ENCODE results near the gene GLA. TPM values are rescaled to one million over a fixed set of nuclear protein-coding genes. Genes with fewer than 3 reads are reported as not detected.

The GLA gene
- total RNA-seq, 1 donor from 2014 or later = 26.4 TPM

GRCh38 chrX:101385795-101386541, 21.8 kb downstream of the GLA start, which contains the start of gene BTK:
Gene BTK (minus strand): TSS chrX:101386191. CDS start chrX:101375284, 10,907 bp downstream.
- H3K27me3 Mint-ChIP-seq (ENCODE audit: unreplicated experiment) = no peaks in the 10 kb centered on the region
- H3K9me3 Mint-ChIP-seq (ENCODE audit: unreplicated experiment) = no peaks in the 10 kb centered on the region
- no peak for DNase-seq (ENCODE audit: extremely low spot score, unreplicated experiment)
- H3K4me3 Mint-ChIP-seq (ENCODE audit: unreplicated experiment) = no peak within 1 kb of the TSS
- H3K4me1 Mint-ChIP-seq (ENCODE audit: unreplicated experiment) = no peaks in the 10 kb centered on the region
- no peak for TF ChIP-seq CTCF (IDR thresholded peaks at IDR 0.05)
- H3K36me3 Mint-ChIP-seq (ENCODE audit: unreplicated experiment) = no peaks in the 10 kb centered on the region
- H3K27ac Mint-ChIP-seq (ENCODE audit: unreplicated experiment) = no peak within 1 kb of the TSS

DNA sequence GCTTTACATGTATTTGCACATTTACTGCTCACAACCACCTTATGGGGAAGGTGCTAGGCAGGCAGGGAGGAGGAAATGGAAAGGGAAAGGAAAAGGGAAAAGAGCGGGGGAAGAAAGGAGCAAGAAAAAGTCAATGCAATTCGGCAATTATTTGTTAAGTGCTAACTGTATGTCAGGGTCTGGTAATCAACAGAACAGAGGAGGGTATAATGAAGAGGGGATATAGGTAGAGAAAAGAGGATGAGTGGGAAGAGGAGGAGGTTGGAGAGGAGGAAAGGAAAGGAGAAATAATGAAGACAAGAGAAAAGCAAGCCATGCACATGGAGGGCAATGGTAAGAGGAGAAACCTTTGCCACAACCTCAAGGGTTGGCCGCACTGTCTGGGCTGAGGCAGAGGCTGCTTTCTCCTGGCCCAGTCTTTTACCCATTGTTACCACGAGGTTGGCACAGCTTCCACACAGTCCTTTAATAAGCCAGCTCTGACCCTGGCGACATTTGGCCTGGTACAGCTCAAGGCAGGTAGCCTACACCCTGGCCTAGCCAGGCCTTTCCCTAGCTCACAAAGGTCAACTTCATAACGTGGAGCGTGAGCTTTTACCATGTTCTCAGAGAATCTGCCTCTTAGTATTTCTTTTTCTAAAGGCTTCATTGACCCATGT, 22.6 kb downstream of the GLA start:
- TF ChIP-seq CTCF (IDR thresholded peaks at IDR 0.05) = no peak
- Mint-ChIP-seq H3K4me3 (ENCODE audit: unreplicated experiment) (no peak overlapping the region), H3K9me3 (ENCODE audit: unreplicated experiment) (no peaks in the 10 kb centered on the region), H3K36me3 (ENCODE audit: unreplicated experiment) (no peaks in the 10 kb centered on the region), H3K4me1 (ENCODE audit: unreplicated experiment) (no peaks in the 10 kb centered on the region), H3K27ac (ENCODE audit: unreplicated experiment) (no peak overlapping the region), H3K27me3 (ENCODE audit: unreplicated experiment) (no peaks in the 10 kb centered on the region)
- no peak for DNase-seq (ENCODE audit: extremely low spot score, unreplicated experiment)

DNA sequence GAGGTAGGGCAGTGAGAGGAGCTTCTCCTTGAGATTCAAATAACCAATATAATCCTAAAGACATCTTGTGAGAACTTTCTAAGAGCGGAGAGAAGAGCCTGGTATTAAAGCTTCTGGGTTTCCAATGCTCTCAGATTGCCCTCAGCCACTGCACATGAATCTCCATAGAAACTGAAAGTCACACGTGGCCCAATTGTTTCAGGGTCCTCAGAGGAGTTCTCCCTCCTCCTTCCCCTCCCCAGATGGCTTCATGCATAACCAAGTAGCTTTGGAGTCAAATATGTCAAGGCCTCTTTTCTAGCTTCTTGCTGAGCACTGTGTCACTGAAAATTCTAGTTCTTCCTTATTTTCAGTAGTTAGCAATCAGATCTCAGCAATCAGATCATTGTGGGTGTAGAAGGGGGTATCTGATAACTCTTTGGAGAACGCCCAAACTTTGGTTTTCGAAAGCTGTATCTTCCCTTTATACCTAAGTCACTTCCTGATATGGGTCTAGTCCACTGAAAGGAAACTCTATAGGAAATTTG, 24.0 kb downstream of the GLA start:
- DNase-seq (ENCODE audit: extremely low spot score, unreplicated experiment) = no peak
- TF ChIP-seq CTCF (IDR thresholded peaks at IDR 0.05) = no peak
- Mint-ChIP-seq H3K9me3 (ENCODE audit: unreplicated experiment) (peaks cover 7% of the 10 kb centered on the region), H3K27me3 (ENCODE audit: unreplicated experiment) (peaks cover 6% of the 10 kb centered on the region), H3K4me1 (ENCODE audit: unreplicated experiment) (no peaks in the 10 kb centered on the region), H3K4me3 (ENCODE audit: unreplicated experiment) (no peak overlapping the region), H3K36me3 (ENCODE audit: unreplicated experiment) (no peaks in the 10 kb centered on the region), H3K27ac (ENCODE audit: unreplicated experiment) (no peak overlapping the region)

GRCh38 chrX:101377547-101377946, 30.2 kb downstream of the GLA start:
- no peak overlapping the region for H3K27ac Mint-ChIP-seq (ENCODE audit: unreplicated experiment)
- no peak for TF ChIP-seq CTCF (IDR thresholded peaks at IDR 0.05)
- peaks cover 11% of the 10 kb centered on the region for H3K9me3 Mint-ChIP-seq (ENCODE audit: unreplicated experiment)
- DNase-seq (ENCODE audit: extremely low spot score, unreplicated experiment) = no peak
- no peaks in the 10 kb centered on the region for H3K4me1 Mint-ChIP-seq (ENCODE audit: unreplicated experiment)
- H3K4me3 Mint-ChIP-seq (ENCODE audit: unreplicated experiment) = no peak overlapping the region
- H3K27me3 Mint-ChIP-seq (ENCODE audit: unreplicated experiment) = peaks cover 20% of the 10 kb centered on the region
- no peaks in the 10 kb centered on the region for H3K36me3 Mint-ChIP-seq (ENCODE audit: unreplicated experiment)

GRCh38 chrX:101370888-101371504, 36.7 kb downstream of the GLA start:
- no peak for TF ChIP-seq CTCF (IDR thresholded peaks at IDR 0.05)
- no peak for DNase-seq (ENCODE audit: extremely low spot score, unreplicated experiment)
- Mint-ChIP-seq H3K4me1 (ENCODE audit: unreplicated experiment) (no peaks in the 10 kb centered on the region), H3K27me3 (ENCODE audit: unreplicated experiment) (peaks cover 34% of the 10 kb centered on the region), H3K9me3 (ENCODE audit: unreplicated experiment) (peaks cover 8% of the 10 kb centered on the region), H3K27ac (ENCODE audit: unreplicated experiment) (no peak overlapping the region), H3K36me3 (ENCODE audit: unreplicated experiment) (no peaks in the 10 kb centered on the region), H3K4me3 (ENCODE audit: unreplicated experiment) (no peak overlapping the region)
